ENCODE results near the gene ABCA2.

- TF ChIP-seq CTCF (IDR thresholded peaks at IDR 0.05) (no peak), POLR2A (IDR thresholded peaks at IDR 0.05) (no peak), POLR2AphosphoS5 (IDR thresholded peaks at IDR 0.05) (no peak)
Observed at GRCh38 chr9:136962163-136962562, 65.9 kb downstream of the ABCA2 start.
